Forelimb muscle (tissue), 1 donor: ENCODE data around the gene CACNB3. TPM values are rescaled to one million over a fixed set of nuclear protein-coding genes. Genes with fewer than 3 reads are reported as not detected.
"Not testable (repeated sequence)": the region's sequence is repeated elsewhere in the genome, so short reads cannot be mapped to it uniquely, and the experiment has no call there.

Experiments
- DNase-seq: peaks from one replicate; pipeline ENCODE4 v3.0.0-alpha.2; 2013; ENCODE audit warnings: low read depth
- polyA plus RNA-seq: library from polyadenylated mRNA; unstranded; fragments of 120-200 nt; gene quantifications from one replicate; pipeline ENCODE4 v1.2.1, GENCODE V29; 2013; ENCODE audit not compliant: insufficient read length

The CACNB3 gene
- polyA plus RNA-seq, 1 donor: 13.8 TPM

- DNase-seq: not testable (repeated sequence)
Measured at GRCh38 chr12:48854932-48855331, 36.6 kb downstream of the CACNB3 start.

- DNase-seq: no peak
Measured at GRCh38 chr12:48856379-48856778, 38.1 kb downstream of the CACNB3 start.

GRCh38 chr12:48857278-48857994, 39.1 kb downstream of the CACNB3 start:
- DNase-seq: no peak

- no peak for DNase-seq
Measured at GRCh38 chr12:48858043-48858442, 39.7 kb downstream of the CACNB3 start.

GRCh38 chr12:48859607-48860006, 41.3 kb downstream of the CACNB3 start:
- DNase-seq: no peak

- DNase-seq: not testable (repeated sequence)
Measured at GRCh38 chr12:48860236-48860635, 41.9 kb downstream of the CACNB3 start.

- DNase-seq: no peak
Measured at GRCh38 chr12:48861111-48861510, 42.8 kb downstream of the CACNB3 start.

- DNase-seq: no peak
Measured at GRCh38 chr12:48862760-48863159, 44.5 kb downstream of the CACNB3 start.

- DNase-seq: no peak
Measured at GRCh38 chr12:48863291-48863690, 45.0 kb downstream of the CACNB3 start.

- DNase-seq: peak; percentile 91
Measured at GRCh38 chr12:48865281-48866051, 47.2 kb downstream of the CACNB3 start, which contains the start of gene RND1. TSS of gene RND1 (minus strand) at chr12:48865870. CDS start at chr12:48865767, 103 bp downstream.

- no peak for DNase-seq
Measured at GRCh38 chr12:48866052-48866711, 47.9 kb downstream of the CACNB3 start.

- no peak for DNase-seq
Measured at GRCh38 chr12:48868451-48868850, 50.2 kb downstream of the CACNB3 start.

- DNase-seq: no peak
Measured at GRCh38 chr12:48869191-48869590, 50.9 kb downstream of the CACNB3 start.

- no peak for DNase-seq
Measured at GRCh38 chr12:48873096-48873495, 54.8 kb downstream of the CACNB3 start.

- DNase-seq: not testable (repeated sequence)
Measured at GRCh38 chr12:48873534-48873933, 55.2 kb downstream of the CACNB3 start.

- no peak for DNase-seq
Measured at GRCh38 chr12:48875944-48876515, 57.7 kb downstream of the CACNB3 start.

Other genes with a start within 250 kb of the CACNB3 start
- gene LALBA, start 248.4 kb upstream of the CACNB3 start, polyA plus RNA-seq: not detected
- 32.6 TPM for gene KANSL2, start 136.3 kb upstream of the CACNB3 start, polyA plus RNA-seq
- gene CCNT1, start 101.8 kb upstream of the CACNB3 start, polyA plus RNA-seq: 18.4 TPM
- gene ADCY6, start 29.4 kb upstream of the CACNB3 start, polyA plus RNA-seq: 35.9 TPM
- gene DDX23, start 33.7 kb downstream of the CACNB3 start, polyA plus RNA-seq: 67.3 TPM
- 0.38 TPM for gene RND1, start 47.4 kb downstream of the CACNB3 start, polyA plus RNA-seq
- gene FKBP11, start 107.0 kb downstream of the CACNB3 start, polyA plus RNA-seq: 19.7 TPM
- 42.5 TPM for gene ARF3, start 139.0 kb downstream of the CACNB3 start, polyA plus RNA-seq
- gene WNT10B, start 153.2 kb downstream of the CACNB3 start, polyA plus RNA-seq: 0.77 TPM
- not detected for gene WNT1, start 159.8 kb downstream of the CACNB3 start, polyA plus RNA-seq
- 33.6 TPM for gene DDN, start 180.9 kb downstream of the CACNB3 start, polyA plus RNA-seq
- 60.2 TPM for gene PRKAG1, start 200.3 kb downstream of the CACNB3 start, polyA plus RNA-seq
- gene KMT2D, start 242.3 kb downstream of the CACNB3 start, polyA plus RNA-seq: 40.0 TPM